Measurements from ENCODE around the gene ANKRD39.

ANKRD39 gene

GRCh38 chr2:96826546-96827278, 31.1 kb downstream of the ANKRD39 start:
- no peak for DNase-seq (ENCODE audit: low spot score)

DNA sequence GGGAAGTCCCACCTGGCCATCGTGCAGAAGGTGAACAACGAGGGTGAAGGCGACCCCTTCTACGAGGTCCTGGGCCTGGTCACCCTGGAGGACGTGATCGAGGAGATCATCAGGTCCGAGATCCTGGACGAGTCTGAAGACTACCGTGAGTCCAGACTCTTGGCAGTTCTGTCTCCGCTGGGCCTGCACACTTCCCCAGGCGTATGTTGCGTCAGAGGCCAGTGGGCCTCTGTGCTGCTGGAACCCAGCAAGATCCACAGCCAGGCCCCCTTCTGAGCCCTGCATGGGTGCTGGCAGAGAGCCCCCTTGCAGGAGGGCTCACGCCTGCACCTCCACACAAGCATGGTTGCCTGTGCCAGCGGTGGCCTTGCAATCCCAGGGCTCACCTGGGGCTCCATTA, 32.8 kb downstream of the ANKRD39 start:
- no peak for DNase-seq (ENCODE audit: low spot score)

GRCh38 chr2:96824079-96824870, 33.5 kb downstream of the ANKRD39 start:
- DNase-seq (ENCODE audit: low spot score): peak; percentile 47

DNA sequence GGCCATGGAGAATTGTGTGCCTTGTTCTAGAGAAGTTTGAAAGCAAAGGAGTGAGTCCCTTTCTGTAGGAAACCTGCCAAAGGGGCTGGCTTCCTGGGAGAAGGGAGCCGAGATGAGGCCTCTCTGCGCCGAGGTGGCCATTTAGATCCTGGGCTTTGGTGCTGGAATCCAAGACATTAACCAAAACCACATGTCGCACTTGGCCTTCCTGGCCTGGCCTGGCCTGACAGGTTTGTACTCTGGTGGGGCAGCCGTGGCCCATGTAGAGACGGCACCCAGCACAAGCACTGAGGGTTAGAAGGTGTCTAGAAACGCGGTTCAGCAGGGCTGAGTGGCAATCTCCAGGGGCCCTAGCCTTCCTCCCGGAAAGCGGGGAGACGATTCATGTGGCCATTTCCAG, 34.6 kb downstream of the ANKRD39 start:
- no peak for DNase-seq (ENCODE audit: low spot score)

DNA sequence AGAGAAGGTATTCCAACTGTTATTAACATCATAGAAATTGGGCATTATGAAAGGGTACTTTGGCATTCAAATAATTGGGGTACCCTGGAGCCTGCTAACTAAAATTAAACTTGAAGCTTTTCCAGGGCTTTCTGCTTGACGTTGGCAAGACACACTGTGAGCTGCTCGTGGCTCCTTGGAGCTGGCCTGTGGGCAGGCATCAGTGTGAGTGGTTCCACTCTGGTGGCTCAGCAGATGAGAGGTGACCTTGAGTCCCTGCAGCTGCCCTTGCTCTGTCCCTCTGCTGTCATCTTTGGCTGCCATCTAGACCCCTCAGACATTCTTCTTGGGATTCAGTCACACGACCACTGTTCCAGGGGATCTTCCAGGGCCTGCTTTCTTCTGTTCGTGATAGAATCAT, 35.0 kb downstream of the ANKRD39 start:
- DNase-seq (ENCODE audit: low spot score): no peak

GRCh38 chr2:96821113-96821675, 36.6 kb downstream of the ANKRD39 start:
- DNase-seq (ENCODE audit: low spot score): no peak

DNA sequence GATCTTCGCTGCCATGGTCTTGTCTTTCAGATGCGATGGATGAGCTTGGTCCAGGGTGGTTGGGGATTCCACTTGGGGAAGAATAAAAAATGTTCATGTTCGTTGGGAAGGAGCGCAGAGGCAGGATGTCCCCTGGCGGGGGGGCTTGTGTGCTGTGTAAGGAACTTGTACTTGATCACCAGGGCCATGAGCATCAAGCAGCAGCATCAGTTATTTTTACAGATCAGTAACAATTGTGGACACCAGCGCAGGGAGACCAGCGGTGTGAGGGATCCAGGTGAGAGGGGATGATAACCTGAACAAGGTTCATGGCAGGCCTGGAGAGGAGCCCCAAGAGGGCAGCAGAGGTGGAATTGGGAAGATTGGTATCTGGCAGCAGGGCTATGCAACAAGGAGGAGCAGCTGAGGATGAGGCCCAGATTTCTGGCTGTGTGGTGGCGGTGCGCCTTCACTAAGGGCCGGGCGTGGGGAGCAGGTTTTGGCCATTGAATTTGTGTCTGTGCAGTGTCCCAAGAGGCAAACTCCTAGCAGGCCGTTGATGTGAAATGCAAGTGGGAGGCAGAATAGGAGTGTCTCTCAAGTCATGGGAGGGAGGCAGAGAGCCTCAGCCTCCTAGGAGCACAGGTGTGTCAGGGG, 37.8 kb downstream of the ANKRD39 start:
- no peak for DNase-seq (ENCODE audit: low spot score)

GRCh38 chr2:96819128-96819875, 38.5 kb downstream of the ANKRD39 start:
- DNase-seq (ENCODE audit: low spot score): no peak

GRCh38 chr2:96817882-96818281, 39.9 kb downstream of the ANKRD39 start:
- no peak for DNase-seq (ENCODE audit: low spot score)

GRCh38 chr2:96816836-96817702, 40.7 kb downstream of the ANKRD39 start:
- no peak for DNase-seq (ENCODE audit: low spot score)

- DNase-seq (ENCODE audit: low spot score): peak; percentile 95
Observed at GRCh38 chr2:96816127-96816835, 41.5 kb downstream of the ANKRD39 start, which contains the start of gene CNNM3. CNNM3 (plus strand) TSS chr2:96816268; CDS start chr2:96816278, 10 bp downstream.

- DNase-seq (ENCODE audit: low spot score): peak; percentile 55
Observed at GRCh38 chr2:96815326-96816126, 42.3 kb downstream of the ANKRD39 start.

DNA sequence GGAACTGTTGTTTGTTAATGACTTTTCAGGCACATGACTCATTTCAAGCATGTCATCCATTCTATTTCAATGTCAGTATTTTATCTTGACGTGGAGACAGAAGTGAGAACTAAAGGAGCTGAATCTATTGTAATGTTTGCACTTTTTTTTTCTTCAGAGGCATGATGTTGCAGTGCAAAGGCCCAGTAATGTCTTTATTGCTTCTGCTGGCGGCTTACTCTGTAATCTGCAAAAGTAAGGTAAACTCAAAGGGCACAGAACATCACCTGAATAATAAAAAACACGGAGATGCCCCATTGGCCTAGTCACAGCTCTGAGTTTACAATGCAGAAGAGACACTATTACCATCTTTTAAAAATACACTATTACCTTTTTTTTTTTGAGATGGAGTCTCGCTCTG, 44.2 kb downstream of the ANKRD39 start:
- no peak for DNase-seq (ENCODE audit: low spot score)

- no peak for DNase-seq (ENCODE audit: low spot score)
Observed at GRCh38 chr2:96811917-96812316, 45.9 kb downstream of the ANKRD39 start.

DNA sequence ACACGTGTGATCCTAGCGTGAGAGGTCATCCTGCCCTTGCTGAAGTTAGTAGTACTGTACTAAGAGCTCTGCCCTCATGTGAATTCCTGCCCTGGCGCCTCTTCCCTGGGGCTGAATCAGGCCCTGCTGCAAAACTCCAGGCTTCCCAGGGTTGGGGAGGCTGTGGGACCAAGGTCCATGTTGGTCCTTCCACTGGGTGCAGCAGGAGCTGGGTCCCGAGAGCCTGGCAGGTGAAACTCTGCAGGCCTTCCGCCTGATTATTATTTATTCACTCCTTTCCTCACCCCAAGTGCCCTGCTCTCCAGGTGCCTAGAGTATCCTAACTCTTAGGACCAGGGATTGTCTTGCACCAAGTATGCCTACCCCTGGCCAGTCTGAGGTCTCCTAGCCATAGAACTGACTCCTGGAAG, 47.0 kb downstream of the ANKRD39 start:
- DNase-seq (ENCODE audit: low spot score): no peak

GRCh38 chr2:96809951-96810782, 47.6 kb downstream of the ANKRD39 start:
- no peak for DNase-seq (ENCODE audit: low spot score)

GRCh38 chr2:96809216-96809882, 48.5 kb downstream of the ANKRD39 start:
- no peak for DNase-seq (ENCODE audit: low spot score)
